MM.1S (cell line): Measurements from ENCODE around the gene XPR1.

Experiments used
- DNase-seq: peaks from one replicate; pipeline ENCODE4 v3.0.0-alpha.2; 2015
- H2AFZ ChIP-seq: fragments of 300-600 bp; sonication (generic); 2 replicates; pipeline ENCODE4 v1.6.0; 2016; ENCODE audit warnings: antibody characterized with exemption, low read length
- H3F3A ChIP-seq: fragments of 300-600 bp; sonication (generic); 2 replicates; pipeline ENCODE4 v1.6.1; 2016; ENCODE audit warnings: mild to moderate bottlenecking, antibody characterized with exemption, low read length, moderate library complexity, mixed read lengths; ENCODE audit not compliant: insufficient read depth
- H3K27ac ChIP-seq: fragments of 300-600 bp; sonication (generic); 2 replicates; pipeline ENCODE4 v1.5.1; 2016; ENCODE audit warnings: mild to moderate bottlenecking, low read length
- H3K27me3 ChIP-seq: fragments of 300-600 bp; sonication (generic); replicated peaks from 2 replicates; pipeline ENCODE4 v1.6.0; 2016; ENCODE audit warnings: low read length; ENCODE audit not compliant: insufficient read depth
- H3K36me3 ChIP-seq: fragments of 300-600 bp; sonication (generic); replicated peaks from 2 replicates; pipeline ENCODE4 v1.6.1; 2016; ENCODE audit warnings: mild to moderate bottlenecking, low read length, mixed read lengths; ENCODE audit not compliant: insufficient read depth
- H3K4me1 ChIP-seq: fragments of 300-600 bp; sonication (generic); 2 replicates; pipeline ENCODE4 v1.6.1; 2016; ENCODE audit warnings: low read length, mixed read lengths
- H3K4me2 ChIP-seq: fragments of 300-600 bp; sonication (generic); 2 replicates; pipeline ENCODE4 v1.6.0; 2016; ENCODE audit warnings: low read depth, low read length
- H3K4me3 ChIP-seq: fragments of 300-600 bp; sonication (generic); 2 replicates; pipeline ENCODE4 v1.5.1; 2016; ENCODE audit warnings: low read length, mixed read lengths
- H3K79me2 ChIP-seq: fragments of 300-600 bp; sonication (generic); 2 replicates; pipeline ENCODE4 v1.6.1; 2016; ENCODE audit warnings: mixed run types, low read length, mixed read lengths
- H3K9ac ChIP-seq: fragments of 300-600 bp; sonication (generic); 2 replicates; pipeline ENCODE4 v1.6.1; 2016; ENCODE audit warnings: low read length, mixed read lengths
- H3K9me2 ChIP-seq: fragments of 300-600 bp; sonication (generic); replicated peaks from 2 replicates; pipeline ENCODE4 v1.6.1; 2016; ENCODE audit warnings: mild to moderate bottlenecking, low read length, mixed read lengths; ENCODE audit not compliant: insufficient read depth
- H3K9me3 ChIP-seq: fragments of 300-600 bp; sonication (generic); replicated peaks from 2 replicates; pipeline ENCODE4 v1.6.1; 2016; ENCODE audit warnings: mild to moderate bottlenecking, low read length, mixed read lengths; ENCODE audit not compliant: insufficient read depth
- H4K20me1 ChIP-seq: fragments of 300-600 bp; sonication (generic); 2 replicates; pipeline ENCODE4 v1.6.1; 2016; ENCODE audit warnings: mild to moderate bottlenecking, low read length, moderate library complexity, mixed read lengths; ENCODE audit not compliant: insufficient read depth
- CTCF ChIP-seq: fragments of 300-600 bp; sonication (generic); IDR thresholded peaks from 2 replicates; pipeline ENCODE4 v1.5.1; 2016; ENCODE audit warnings: antibody characterized with exemption, low read length, mixed read lengths
- EZH2 ChIP-seq: fragments of 300-600 bp; sonication (generic); optimal IDR thresholded peaks from 2 replicates; pipeline ENCODE3; 2017; ENCODE audit warnings: low read depth, mild to moderate bottlenecking, antibody characterized with exemption, low read length, mixed read lengths
- EZH2phosphoT487 ChIP-seq: fragments of 300-600 bp; sonication (generic); IDR thresholded peaks from 2 replicates; pipeline ENCODE4 v1.6.1; 2018; ENCODE audit warnings: antibody characterized with exemption, low read length

XPR1 gene

GRCh38 chr1:180785291-180785690, 153.5 kb downstream of the XPR1 start:
- no peaks in the 10 kb centered on the region for H3K4me1 ChIP-seq
- TF ChIP-seq EZH2 (no peak), EZH2phosphoT487 (no peak), CTCF (no peak)
- H3K27me3 ChIP-seq: no peaks in the 10 kb centered on the region
- no peak for DNase-seq
- H3K36me3 ChIP-seq: no peaks in the 10 kb centered on the region
- H3K79me2 ChIP-seq: no peaks in the 10 kb centered on the region
- no peak overlapping the region for H3K4me3 ChIP-seq
- no peak overlapping the region for H3K4me2 ChIP-seq
- H4K20me1 ChIP-seq: no peaks in the 10 kb centered on the region
- H3K9me2 ChIP-seq: no peaks in the 10 kb centered on the region
- H3K27ac ChIP-seq: no peak overlapping the region
- H2AFZ ChIP-seq: no peak overlapping the region
- H3K9ac ChIP-seq: no peak overlapping the region
- no peaks in the 10 kb centered on the region for H3F3A ChIP-seq
- no peaks in the 10 kb centered on the region for H3K9me3 ChIP-seq

GRCh38 chr1:180785887-180786286, 154.1 kb downstream of the XPR1 start:
- H3K9ac ChIP-seq: no peak overlapping the region
- no peak overlapping the region for H2AFZ ChIP-seq
- no peak overlapping the region for H3K4me2 ChIP-seq
- no peaks in the 10 kb centered on the region for H3K36me3 ChIP-seq
- no peaks in the 10 kb centered on the region for H4K20me1 ChIP-seq
- H3K27ac ChIP-seq: no peak overlapping the region
- no peaks in the 10 kb centered on the region for H3K9me3 ChIP-seq
- no peaks in the 10 kb centered on the region for H3K79me2 ChIP-seq
- no peak for DNase-seq
- no peaks in the 10 kb centered on the region for H3K4me1 ChIP-seq
- H3K9me2 ChIP-seq: no peaks in the 10 kb centered on the region
- no peaks in the 10 kb centered on the region for H3K27me3 ChIP-seq
- TF ChIP-seq EZH2phosphoT487 (no peak), EZH2 (no peak), CTCF (no peak)
- no peaks in the 10 kb centered on the region for H3F3A ChIP-seq
- no peak overlapping the region for H3K4me3 ChIP-seq

- Histone ChIP-seq H3K36me3 (no peaks in the 10 kb centered on the region), H3K9me3 (no peaks in the 10 kb centered on the region), H3K4me3 (no peak overlapping the region), H3K4me1 (no peaks in the 10 kb centered on the region), H3K79me2 (no peaks in the 10 kb centered on the region), H3F3A (no peaks in the 10 kb centered on the region), H3K9ac (no peak overlapping the region), H3K9me2 (no peaks in the 10 kb centered on the region), H3K4me2 (no peak overlapping the region), H3K27me3 (no peaks in the 10 kb centered on the region), H4K20me1 (no peaks in the 10 kb centered on the region), H3K27ac (no peak overlapping the region), H2AFZ (no peak overlapping the region)
- no peak for TF ChIP-seq EZH2phosphoT487
- no peak for TF ChIP-seq CTCF
- no peak for TF ChIP-seq EZH2
- DNase-seq: no peak
Measured at GRCh38 chr1:180786624-180787023, 154.8 kb downstream of the XPR1 start.
